Epidermal melanocyte (primary cell): ENCODE measurements around the gene PCDH15.

Experiments
- DNase-seq: peaks from one replicate; pipeline ENCODE4 v3.0.0; 2011; ENCODE audit warnings: low spot score; ENCODE audit not compliant: insufficient read length

PCDH15 gene

DNA sequence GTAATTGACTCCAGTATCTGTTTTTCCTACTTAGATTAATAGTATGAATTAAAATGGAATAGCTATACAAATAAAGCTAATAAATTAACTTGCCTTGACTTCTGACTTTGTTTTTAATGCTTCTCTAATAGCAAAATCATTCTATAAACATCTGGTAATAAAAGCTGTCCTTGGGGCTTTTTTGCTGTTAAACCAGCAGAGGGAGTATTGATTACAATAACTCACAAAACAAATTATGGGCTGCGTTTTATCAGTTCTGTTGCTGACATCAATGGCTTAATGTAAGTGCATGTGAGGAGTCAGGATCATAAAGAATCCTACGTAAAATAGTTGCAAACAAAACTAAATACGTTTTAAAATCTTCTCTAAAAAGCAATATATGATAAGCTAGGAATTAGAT lies 667.8 kb downstream of the PCDH15 start:
- no peak for DNase-seq

DNA sequence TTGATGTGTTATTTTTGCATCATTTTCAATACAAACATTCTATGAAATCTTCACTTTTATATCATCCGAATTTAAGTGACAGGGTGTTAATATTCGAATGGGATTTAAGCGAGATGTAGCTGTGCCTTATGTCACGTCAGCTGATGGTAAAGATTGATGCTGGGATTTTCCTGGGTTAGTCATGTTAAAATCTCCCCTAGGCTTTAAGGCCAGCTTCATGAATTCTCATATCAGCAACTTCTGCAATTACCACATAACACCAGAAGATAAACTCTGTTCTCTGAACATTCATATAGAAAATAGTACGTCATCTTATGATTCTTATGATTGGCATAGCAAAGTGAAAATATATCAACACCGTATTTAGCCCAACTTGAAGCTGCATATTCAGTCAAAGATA lies 669.2 kb downstream of the PCDH15 start:
- DNase-seq = no peak

DNA sequence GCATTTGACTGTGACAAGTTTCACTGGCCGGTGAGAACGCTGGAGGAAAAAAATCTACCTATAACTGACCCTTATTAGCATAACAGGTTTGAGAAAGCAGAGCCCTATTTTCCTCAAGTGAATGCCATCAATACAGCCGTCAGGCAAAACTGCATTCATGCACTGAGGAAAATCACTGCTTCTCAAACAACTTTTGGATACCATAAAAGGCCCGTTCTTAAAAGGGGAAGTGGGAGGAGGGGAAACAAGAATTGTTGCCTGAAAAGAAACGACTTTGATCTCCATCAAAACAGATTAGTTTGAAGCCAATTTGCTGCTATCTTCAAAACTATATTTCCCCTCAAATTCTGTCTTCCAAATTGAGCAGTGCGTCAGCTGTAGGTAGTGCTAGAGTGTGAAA lies 670.6 kb downstream of the PCDH15 start:
- no peak for DNase-seq

DNA sequence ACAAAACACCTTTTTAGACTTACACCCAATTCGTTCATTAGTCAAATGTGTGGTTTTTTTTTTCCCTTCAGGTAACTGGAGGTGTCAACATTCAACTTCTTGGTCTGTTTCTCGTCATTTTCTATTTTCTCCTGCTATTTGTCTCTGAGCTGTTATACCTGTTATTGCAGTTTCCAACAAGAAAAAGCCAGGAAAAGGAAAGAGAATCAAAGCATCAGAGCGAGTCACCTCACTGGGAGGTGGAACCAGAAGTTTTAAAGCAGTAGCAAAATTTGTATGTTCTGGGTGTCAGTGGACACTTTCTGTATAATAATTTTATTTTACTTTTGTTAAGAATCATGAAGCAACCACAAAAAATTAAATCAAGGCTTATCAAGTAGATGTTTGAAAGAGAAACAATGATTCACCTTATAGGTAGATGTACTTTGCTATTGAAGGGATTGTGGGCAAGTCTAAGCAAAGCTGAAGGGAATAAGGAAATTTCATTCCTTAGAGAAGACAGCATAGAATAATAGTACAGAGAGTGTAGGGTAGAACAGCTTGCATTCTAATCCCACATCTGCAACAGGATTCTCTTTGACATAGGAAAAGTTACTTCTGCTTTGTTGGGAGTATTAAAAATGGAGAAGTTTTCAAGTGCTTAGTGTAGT lies 675.8 kb downstream of the PCDH15 start:
- DNase-seq = no peak

DNA sequence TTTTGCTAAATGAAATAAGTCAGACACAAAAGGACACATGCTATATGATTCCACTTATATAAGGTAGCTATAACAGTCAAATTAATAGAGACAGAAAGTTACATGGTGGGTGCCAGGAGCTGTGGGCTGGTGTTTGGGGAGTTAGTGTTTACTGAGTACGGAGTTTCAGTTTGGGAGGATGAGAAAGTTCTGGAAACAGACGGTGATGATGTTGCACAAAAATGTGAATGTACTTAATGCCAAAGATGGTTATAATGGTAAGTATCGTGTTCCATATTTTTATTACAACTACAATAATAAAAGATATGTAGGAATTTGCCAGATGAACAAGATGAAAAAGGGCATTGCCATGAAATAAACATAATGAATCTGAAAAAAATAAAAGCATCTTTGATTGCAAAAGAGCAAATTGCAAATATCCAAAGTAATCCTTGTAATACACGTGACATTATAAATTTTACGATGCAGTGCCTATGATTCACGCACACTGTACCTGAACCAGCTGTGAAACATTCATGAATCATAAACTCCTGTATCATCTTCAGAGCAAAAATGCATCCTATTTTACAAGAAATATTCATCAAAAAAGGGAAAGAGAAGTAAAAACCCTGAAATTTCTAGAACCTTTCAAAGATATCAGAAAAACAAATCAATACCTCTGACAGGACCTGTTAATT lies 676.7 kb downstream of the PCDH15 start:
- DNase-seq = no peak

DNA sequence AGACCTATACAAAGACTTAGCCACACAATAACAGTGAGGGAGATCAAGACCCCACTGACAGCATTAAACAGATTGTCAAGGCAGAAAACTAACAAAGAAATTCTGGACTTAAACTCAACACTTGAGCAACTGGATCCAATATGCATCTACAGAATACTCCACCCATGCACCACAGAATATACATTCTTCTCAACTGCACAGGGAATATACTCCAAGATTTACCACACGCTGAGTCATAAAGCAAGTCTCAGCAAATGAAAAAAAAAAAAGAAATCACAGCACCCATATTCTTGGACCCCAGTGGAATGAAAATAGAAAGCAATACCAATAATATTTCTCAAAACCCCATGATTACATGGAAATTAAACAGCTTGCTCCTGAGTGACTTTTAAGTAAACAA lies 680.2 kb downstream of the PCDH15 start:
- DNase-seq = no peak

DNA sequence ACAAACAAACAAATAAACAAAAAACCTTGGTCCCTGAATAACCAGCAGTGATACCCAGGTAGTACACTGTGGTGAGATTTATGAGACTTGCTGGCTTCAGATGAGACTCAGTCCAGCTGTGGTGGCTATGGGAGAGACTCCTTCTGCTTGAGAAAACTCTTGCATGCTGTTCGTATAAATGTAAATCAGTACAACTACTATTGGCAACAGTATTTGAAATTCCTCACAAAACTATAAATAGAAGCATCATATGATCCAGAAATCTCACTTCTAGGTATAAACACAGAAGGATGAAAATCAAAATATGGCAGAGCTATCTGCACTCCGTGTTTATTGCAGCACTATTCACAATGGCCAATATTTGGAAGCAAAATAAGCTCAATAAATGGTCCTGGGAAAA lies 692.1 kb downstream of the PCDH15 start:
- no peak for DNase-seq

DNA sequence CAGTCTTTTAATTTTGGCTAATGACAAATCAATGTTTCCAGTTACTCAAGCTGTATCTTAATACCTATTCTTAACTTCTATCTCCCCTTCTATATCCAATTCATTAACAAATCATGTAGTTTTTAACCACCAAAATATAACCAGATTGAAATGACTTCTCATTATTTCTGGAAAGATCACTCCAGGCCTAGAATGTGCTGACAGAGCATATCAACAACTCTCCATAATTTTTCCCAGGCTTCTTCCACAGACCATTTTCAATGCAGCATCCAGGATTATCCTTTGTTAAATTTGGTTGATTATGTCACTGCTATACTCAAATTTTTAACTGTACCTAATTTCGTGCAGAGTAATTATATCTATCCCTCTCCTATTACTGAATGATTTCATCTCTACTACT lies 704.1 kb downstream of the PCDH15 start:
- no peak for DNase-seq

DNA sequence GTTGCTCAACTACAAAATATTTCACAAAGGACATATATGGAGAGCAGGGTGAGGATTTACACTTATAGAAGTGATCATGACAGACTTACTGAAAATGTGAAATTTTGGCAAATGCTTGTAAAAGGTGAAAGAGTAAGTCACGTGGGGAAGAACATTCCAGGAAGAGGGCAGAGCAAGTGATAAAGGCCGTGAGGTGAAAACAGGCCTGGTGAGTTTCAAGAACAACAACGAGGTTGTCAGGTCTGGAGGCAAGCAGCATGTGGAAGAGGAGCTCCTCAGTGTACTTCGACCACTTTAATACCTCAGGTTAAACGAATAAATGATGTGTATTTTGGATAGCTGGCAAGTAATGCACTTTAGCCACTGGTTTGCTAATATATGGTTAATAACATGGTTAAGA lies 706.7 kb downstream of the PCDH15 start:
- no peak for DNase-seq

DNA sequence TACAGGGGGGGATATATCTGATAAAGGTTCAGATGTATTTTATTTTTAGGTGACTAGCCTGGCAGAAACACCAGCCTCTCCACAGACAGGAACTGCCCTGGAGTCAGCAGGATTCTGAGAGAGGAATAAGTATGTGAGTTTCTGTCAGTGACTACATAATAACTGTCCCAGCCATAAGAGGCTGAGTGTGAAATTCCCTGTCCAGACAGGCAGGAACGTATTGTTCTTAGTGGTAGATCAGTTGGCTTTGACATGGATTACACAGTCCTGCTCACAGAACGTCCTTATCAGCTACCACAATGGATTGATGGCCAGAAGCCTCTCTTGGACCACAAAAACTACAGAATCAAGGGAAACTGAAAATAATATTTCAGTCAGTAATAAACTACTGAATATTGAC lies 709.8 kb downstream of the PCDH15 start:
- no peak for DNase-seq

DNA sequence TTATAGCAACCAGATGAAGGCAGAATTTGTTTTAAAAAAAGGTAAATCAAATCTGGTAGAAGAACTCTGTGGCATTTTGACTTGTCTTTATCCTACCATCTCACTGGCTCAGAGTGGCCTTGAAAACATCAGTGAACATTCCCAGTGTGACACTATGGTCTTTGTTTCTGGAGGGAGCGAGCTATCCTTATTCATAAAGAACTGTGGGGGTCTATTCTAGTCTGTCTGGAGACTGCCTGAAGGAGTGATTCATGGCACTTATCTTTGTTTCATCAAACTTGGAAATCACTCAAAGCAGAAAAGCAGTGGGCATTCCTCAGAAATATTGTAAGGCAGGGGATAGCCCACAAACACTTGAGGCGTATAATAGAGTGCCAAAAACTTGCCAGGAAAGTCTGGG lies 719.1 kb downstream of the PCDH15 start:
- no peak for DNase-seq

DNA sequence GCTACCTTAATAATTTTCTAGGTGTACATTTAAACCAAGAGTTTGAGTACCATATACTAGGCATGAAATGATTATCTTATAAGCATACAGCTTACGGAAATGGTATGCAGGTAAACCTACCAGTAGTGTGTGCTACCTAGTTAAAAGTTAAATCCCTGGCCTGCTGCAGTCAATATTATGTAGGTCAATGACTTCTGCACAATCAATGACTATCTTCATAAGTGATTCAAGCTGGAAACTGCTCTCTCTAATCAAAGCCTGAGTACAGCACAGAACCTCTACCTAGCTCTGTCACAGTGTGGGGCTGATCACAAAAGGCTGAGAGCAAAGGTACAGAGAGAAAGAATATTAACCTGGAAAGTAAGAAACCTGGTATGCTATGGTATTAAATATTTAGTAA lies 733.7 kb downstream of the PCDH15 start:
- DNase-seq = no peak

DNA sequence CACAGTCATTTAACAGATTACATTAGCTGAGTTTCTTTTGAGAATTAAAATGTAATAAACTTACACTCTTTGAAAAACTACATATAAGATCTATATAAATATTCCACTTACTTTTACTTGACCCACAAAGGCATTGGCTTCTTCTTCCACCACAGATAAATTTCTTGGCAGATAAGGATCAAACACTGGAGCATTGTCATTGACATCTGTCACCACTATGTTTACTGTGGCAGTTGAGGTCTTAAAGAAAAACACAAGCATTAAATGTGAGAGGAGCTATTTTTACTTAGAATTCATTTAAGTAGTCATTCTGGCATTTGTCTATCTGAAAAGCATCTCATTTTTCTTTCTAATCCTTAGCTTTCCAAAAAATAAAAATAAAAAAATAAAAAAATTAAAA lies 734.4 kb downstream of the PCDH15 start:
- no peak for DNase-seq

DNA sequence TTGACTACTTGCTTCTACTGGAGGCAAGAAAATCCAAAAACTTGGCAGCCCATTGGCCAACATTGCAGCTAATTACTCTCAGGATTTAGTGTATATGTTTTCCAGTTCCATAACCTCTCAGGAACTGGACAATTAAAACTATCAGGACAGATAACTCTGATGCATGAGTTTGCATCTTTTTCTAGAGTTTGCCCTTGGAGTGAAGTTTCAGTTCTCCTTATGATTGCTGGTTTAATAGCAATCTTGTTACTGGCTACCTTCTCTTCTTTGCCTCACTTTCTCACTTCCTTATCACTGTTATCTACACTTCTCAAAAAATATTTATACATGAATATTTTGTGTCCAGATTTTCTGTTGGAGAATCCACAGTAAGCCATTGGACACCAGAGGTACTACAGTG lies 735.9 kb downstream of the PCDH15 start:
- DNase-seq = no peak

DNA sequence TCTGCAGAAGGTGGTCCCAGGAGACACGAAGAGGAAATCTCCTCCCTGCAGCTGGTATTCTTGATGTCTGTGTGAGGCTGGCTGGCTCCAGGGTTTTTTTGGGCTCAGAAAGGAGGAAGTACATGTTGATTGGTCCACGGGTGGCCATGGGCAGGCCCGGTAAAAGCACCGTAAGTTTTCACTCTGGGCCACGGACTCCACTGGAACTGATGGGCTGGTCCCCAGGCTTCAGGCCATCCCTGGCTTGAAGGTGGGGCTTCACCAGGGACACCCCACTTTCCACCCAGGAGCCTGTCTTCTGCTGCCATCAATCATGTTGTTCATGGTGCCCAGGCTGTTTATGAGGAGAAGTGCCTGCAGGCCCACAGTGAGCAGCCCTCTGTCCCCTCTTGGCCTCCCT lies 736.8 kb downstream of the PCDH15 start:
- no peak for DNase-seq

DNA sequence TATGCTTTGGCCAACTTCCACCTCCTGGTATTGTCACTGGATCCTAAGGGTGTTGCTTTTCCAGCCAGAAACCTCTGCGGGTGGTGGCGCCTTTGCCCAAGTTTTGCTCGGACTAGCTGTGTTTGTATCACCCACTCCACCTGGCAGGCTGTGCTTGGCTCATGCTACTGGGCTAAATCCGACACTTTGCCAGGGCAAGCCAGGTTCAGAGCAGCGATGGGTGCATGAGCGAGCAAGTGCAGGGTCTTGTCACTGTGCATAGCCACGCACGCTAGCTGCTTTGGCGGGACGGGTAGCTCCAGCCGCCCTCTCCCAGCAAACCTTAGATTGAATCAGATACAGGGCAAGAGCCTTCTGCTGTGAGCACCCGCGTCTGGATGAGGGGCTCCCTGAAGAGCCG lies 737.5 kb downstream of the PCDH15 start:
- no peak for DNase-seq

DNA sequence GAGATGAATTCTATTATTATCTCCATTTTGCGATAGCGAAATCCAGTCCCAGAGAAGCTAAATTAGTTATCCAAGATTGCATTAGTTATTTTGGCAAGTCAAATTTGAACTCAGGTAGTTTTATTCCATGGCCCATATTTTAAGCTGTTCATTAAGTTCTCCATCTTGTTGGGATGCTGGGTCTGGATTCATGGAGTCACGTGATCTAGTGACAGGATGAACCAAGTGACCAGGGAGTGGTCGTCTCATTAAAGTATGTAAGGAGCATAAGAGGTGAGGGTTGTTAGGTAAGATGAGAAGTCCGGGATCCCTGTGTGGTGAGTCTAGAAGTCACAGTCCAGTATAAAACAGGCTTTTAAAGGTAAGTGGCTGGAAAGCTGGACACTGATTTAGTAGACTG lies 740.5 kb downstream of the PCDH15 start:
- DNase-seq = no peak

DNA sequence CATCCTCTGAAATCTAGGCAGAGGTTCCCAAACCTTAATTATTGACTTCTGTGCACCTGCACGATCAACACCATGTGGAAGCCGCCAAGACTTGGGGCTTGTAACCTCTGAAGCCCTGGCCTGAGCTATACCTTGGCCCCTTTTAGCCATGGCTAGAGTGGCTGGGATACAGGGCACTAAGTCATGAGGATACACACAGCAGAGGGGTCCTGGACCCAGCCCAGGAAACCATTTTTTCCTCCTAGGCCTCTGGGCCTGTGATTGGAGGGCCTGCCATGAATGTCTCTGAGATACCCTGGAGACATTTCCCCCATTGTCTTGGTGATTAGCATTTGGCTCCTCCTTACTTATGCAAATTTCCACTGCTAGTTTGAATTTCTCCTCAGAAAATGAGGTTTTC lies 743.7 kb downstream of the PCDH15 start:
- no peak for DNase-seq

DNA sequence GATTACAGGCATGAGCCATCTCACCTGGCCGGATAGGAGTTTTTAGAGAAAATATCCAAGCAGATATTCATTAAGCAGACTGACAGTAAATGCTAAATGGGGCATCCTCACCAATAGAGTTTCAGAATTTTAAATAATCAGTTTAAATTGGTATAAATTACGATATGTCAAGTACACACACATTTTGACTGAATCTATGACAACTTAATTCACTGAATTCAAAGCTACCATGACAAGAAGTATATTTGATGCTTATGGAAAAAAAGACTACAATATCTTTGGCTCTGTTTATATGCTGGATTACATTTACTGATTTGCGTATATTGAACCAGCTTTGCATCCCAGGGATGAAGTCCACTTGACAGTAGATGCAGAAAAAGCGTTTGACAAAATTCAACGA lies 774.7 kb downstream of the PCDH15 start:
- no peak for DNase-seq

DNA sequence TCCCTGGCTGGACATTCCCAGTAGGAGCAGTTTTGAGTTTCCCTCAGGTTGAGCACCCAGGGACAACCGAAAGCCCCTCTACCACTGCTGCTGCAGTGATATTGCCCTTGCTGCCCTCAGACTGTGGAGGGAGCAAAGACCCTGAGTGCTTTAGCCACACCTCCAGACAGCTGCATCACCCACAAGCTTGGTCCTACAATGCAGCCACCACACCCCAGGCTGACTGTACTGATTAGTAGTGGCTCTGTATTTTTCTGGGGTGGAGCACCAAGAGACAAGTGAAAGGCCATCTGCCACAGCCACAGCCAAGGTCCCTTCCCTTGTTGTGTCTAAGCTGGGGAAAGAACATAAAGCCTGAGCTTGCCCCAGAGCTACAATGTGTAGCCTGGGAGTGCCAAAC lies 789.9 kb downstream of the PCDH15 start:
- DNase-seq = no peak

DNA sequence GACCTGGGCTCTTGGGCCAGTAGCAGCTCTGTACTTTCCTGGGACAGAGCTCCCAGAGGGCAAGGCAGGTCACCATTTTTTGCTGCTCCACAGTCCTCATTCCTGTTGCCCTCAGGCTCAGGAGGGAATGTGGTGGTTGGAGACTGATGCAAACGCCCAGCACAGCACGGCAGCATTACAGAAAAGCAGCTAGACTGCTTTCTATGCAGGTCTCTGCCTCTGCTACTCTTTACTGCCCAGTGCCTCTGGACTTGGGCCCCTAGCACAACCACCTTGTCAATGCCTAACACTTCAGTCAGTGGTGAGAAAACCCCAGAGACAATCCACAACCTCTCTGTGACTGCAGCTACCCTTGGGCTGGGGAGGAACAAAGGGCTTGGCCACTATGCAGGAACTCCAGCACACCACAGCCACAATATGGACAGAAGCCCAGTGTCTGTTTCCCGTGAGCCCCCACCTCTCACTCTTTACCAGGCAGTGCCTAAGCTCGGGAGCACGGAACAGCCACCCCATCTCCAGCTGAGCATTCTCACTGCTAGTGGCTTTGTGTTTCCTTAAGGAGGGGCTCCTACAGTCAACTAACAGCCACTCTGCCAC lies 790.6 kb downstream of the PCDH15 start:
- DNase-seq = no peak

DNA sequence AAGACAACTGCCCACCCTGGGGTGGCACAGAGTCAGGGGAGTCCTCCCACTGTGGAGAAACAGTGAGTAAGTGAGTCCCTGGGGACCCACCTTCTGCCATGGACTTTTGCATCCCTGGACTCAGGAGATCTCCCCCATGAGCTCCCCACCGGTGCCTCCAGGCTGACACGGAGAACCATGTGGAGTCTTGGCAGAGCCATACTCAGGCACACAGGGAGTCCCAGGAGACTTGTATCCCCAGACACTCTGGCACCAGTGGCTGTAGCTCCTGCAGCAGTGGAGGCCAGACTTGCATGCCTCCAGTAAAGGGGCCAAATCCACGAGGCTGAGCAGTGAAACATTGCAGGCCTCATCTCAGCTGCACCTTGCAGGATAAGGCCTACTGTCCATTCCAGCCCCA lies 791.4 kb downstream of the PCDH15 start:
- DNase-seq = no peak

DNA sequence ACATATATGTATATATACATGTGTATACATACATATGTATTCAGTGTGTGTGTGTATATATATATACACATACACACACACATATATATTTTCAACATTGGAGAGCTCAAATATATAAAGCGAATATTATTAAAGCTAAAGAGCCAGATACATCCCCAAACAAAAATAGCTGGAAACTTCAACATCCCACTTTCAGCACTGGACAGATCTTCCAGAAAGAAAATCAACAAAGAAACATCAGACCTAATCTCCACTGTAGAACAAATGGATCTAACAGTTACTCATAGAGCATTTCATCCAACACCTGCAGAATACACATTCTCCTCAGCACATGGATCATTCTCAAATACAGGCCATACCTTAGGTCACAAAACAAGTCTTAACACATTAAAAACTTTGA lies 799.0 kb downstream of the PCDH15 start:
- no peak for DNase-seq
